ENCODE results near the gene KATNA1. TPM values are rescaled to one million over a fixed set of nuclear protein-coding genes. Genes with fewer than 3 reads are reported as not detected.

The KATNA1 gene
- total RNA-seq (2022; extraction: Qiagen RNA extraction) = 9.6 to 13.8 TPM (median 12.3 TPM) in 5 replicates

GRCh38 chr6:149648148-149649145 lies at the start of gene KATNA1:
Gene KATNA1 (minus strand): TSS chr6:149648714. CDS start chr6:149638547, 10,167 bp downstream.

GRCh38 chr6:149565527-149566409 lies 82.7 kb downstream of the KATNA1 start, which contains the start of gene GINM1:
Gene GINM1 (plus strand): TSS chr6:149566375. CDS start chr6:149566415, 40 bp downstream.

GRCh38 chr6:149545754-149546471 lies 102.6 kb downstream of the KATNA1 start, which contains the start of gene PPIL4:
Gene PPIL4 (minus strand): TSS chr6:149546043. CDS start chr6:149546005, 38 bp downstream.

Other genes starting within 250 kb of the KATNA1 start
- not detected in 5 replicates for gene SUMO4, start 248.5 kb downstream of the KATNA1 start, total RNA-seq (2022; extraction: Qiagen RNA extraction)
- gene ZC3H12D, start 163.7 kb downstream of the KATNA1 start, total RNA-seq (2022; extraction: Qiagen RNA extraction) = 0.02 to 0.21 TPM (median 0.06 TPM) in 5 replicates
- gene PPIL4, start 102.7 kb downstream of the KATNA1 start, total RNA-seq (2022; extraction: Qiagen RNA extraction) = 12.6 to 19.4 TPM (median 15.4 TPM) in 5 replicates
- 24.3 to 29.4 TPM (median 26.2 TPM) in 5 replicates for gene GINM1, start 82.3 kb downstream of the KATNA1 start, total RNA-seq (2022; extraction: Qiagen RNA extraction)
- 5.8 to 10.9 TPM (median 9.8 TPM) in 5 replicates for gene LATS1, start 69.4 kb upstream of the KATNA1 start, total RNA-seq (2022; extraction: Qiagen RNA extraction)
- 11.2 to 18.8 TPM (median 16.2 TPM) in 5 replicates for gene NUP43, start 97.8 kb upstream of the KATNA1 start, total RNA-seq (2022; extraction: Qiagen RNA extraction)
- 87.2 to 97.0 TPM (median 88.6 TPM) in 5 replicates for gene PCMT1, start 101.0 kb upstream of the KATNA1 start, total RNA-seq (2022; extraction: Qiagen RNA extraction)
- 27.3 to 38.0 TPM (median 36.4 TPM) in 5 replicates for gene LRP11, start 215.6 kb upstream of the KATNA1 start, total RNA-seq (2022; extraction: Qiagen RNA extraction)
- 1.8 to 3.1 TPM (median 2.8 TPM) in 5 replicates for gene RAET1E, start 249.4 kb upstream of the KATNA1 start, total RNA-seq (2022; extraction: Qiagen RNA extraction)

Measured in A549 treated with dexamethasone at 1 μM for 4 hours (cell line).